Loucy (cell line): ENCODE data around the gene DPH6.

ENCODE experiments used
- H2AFZ ChIP-seq: fragments of 200-600 bp; sonication (generic); 2 replicates; pipeline ENCODE4 v1.6.0; 2016; ENCODE audit warnings: antibody characterized with exemption, mild to moderate bottlenecking, low read length, moderate library complexity
- H3F3A ChIP-seq: fragments of 200-600 bp; 2 replicates; pipeline ENCODE4 v1.6.0; 2016; ENCODE audit warnings: antibody characterized with exemption, low read depth, mild to moderate bottlenecking
- H3K27me3 ChIP-seq: fragments of 200-600 bp; sonication (generic); 2 replicates; pipeline ENCODE4 v1.6.1; 2014; ENCODE audit warnings: low read length, mild to moderate bottlenecking; ENCODE audit not compliant: insufficient read depth, poor library complexity, severe bottlenecking
- H3K36me3 ChIP-seq: fragments of 200-600 bp; sonication (generic); 2 replicates; pipeline ENCODE4 v1.6.1; 2016; ENCODE audit warnings: low read length; ENCODE audit not compliant: insufficient read depth
- H3K4me1 ChIP-seq: fragments of 200-600 bp; sonication (generic); 2 replicates; pipeline ENCODE4 v1.5.1; 2014; ENCODE audit warnings: low read length, mild to moderate bottlenecking; ENCODE audit not compliant: insufficient read depth, poor library complexity, severe bottlenecking
- H3K4me2 ChIP-seq: fragments of 200-600 bp; sonication (generic); 2 replicates; pipeline ENCODE4 v1.6.0; 2014; ENCODE audit warnings: antibody characterized with exemption, low read length, low read depth, mild to moderate bottlenecking; ENCODE audit not compliant: poor library complexity, severe bottlenecking
- H3K4me3 ChIP-seq: fragments of 200-600 bp; sonication (generic); 2 replicates; pipeline ENCODE4 v1.5.1; 2014; ENCODE audit warnings: low read length, mild to moderate bottlenecking, mixed read lengths; ENCODE audit not compliant: poor library complexity, severe bottlenecking
- H3K79me2 ChIP-seq: fragments of 200-600 bp; sonication (generic); 2 replicates; pipeline ENCODE4 v1.6.1; 2014; ENCODE audit warnings: low read length; ENCODE audit not compliant: insufficient read depth
- H3K9ac ChIP-seq: fragments of 200-600 bp; sonication (generic); 2 replicates; pipeline ENCODE4 v1.6.0; 2014; ENCODE audit warnings: mild to moderate bottlenecking, low read depth, low read length, moderate library complexity; ENCODE audit not compliant: poor library complexity, severe bottlenecking
- H3K9me2 ChIP-seq: fragments of 200-600 bp; sonication (generic); replicated peaks from 2 replicates; pipeline ENCODE4 v1.6.1; 2016; ENCODE audit warnings: low read depth, low read length, mixed read lengths
- H3K9me3 ChIP-seq: fragments of 200-600 bp; sonication (generic); 2 replicates; pipeline ENCODE4 v1.6.1; 2014; ENCODE audit warnings: mild to moderate bottlenecking, antibody characterized with exemption, low read length, low read depth; ENCODE audit not compliant: insufficient read depth
- H4K20me1 ChIP-seq: fragments of 200-600 bp; sonication (generic); 2 replicates; pipeline ENCODE4 v1.6.0; 2014; ENCODE audit warnings: antibody characterized with exemption, low read length, mild to moderate bottlenecking; ENCODE audit not compliant: insufficient read depth, poor library complexity, severe bottlenecking
- EZH2phosphoT487 ChIP-seq: fragments of 200-600 bp; IDR thresholded peaks from 2 replicates; pipeline ENCODE4 v1.6.1; 2018; ENCODE audit warnings: antibody characterized with exemption, mild to moderate bottlenecking, moderate library complexity, borderline replicate concordance
- TF ChIP-seq, protein P1 (sequence below): fragments of 200-600 bp; sonication (generic); conservative IDR thresholded peaks from 2 replicates; pipeline ENCODE4 v1.5.1; 2014; ENCODE audit warnings: mild to moderate bottlenecking, antibody characterized with exemption, low read length

DPH6 gene

DNA sequence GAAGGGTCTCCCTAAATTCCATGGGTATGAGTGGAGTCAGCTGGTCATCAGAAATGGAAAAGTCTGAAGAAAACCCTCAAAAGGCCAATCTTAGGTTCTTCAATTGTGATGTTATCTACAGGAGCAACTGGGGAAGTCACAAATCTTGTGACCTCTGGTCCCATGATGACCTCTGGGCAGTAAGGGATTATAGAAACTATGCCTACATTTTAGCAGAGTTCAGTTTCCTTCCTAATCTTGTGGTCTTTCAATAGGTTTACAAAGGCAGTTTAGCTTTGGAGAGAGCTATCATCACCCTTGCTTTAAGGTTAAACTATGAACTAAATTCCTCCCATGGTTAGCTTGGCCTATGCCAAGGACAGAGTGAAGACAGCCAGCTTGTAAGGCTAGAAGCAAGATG lies 225.1 kb downstream of the DPH6 start:
- no peak overlapping the region for H3K9ac ChIP-seq
- H3K4me2 ChIP-seq, result no peak overlapping the region
- no peaks in the 10 kb centered on the region for H3K36me3 ChIP-seq
- H3K27me3 ChIP-seq, result no peaks in the 10 kb centered on the region
- no peaks in the 10 kb centered on the region for H3K79me2 ChIP-seq
- H3K4me1 ChIP-seq, result no peaks in the 10 kb centered on the region
- no peaks in the 10 kb centered on the region for H4K20me1 ChIP-seq
- H3K9me3 ChIP-seq, result no peaks in the 10 kb centered on the region
- H3F3A ChIP-seq, result no peaks in the 10 kb centered on the region
- H2AFZ ChIP-seq, result no peak overlapping the region
- H3K4me3 ChIP-seq, result no peak overlapping the region
- no peaks in the 10 kb centered on the region for H3K9me2 ChIP-seq
- TF ChIP-seq, protein P1, sequence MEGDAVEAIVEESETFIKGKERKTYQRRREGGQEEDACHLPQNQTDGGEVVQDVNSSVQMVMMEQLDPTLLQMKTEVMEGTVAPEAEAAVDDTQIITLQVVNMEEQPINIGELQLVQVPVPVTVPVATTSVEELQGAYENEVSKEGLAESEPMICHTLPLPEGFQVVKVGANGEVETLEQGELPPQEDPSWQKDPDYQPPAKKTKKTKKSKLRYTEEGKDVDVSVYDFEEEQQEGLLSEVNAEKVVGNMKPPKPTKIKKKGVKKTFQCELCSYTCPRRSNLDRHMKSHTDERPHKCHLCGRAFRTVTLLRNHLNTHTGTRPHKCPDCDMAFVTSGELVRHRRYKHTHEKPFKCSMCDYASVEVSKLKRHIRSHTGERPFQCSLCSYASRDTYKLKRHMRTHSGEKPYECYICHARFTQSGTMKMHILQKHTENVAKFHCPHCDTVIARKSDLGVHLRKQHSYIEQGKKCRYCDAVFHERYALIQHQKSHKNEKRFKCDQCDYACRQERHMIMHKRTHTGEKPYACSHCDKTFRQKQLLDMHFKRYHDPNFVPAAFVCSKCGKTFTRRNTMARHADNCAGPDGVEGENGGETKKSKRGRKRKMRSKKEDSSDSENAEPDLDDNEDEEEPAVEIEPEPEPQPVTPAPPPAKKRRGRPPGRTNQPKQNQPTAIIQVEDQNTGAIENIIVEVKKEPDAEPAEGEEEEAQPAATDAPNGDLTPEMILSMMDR, result no peak
- TF ChIP-seq EZH2phosphoT487, result no peak
